IPS-NIHi7 (cell line): Measurements from ENCODE around the gene AMOTL2.

Experiments used
- DNase-seq: peaks from one replicate; pipeline ENCODE4 v3.0.0; 2012; ENCODE audit warnings: mixed read lengths; ENCODE audit errors: extremely low spot score

The AMOTL2 gene

DNA sequence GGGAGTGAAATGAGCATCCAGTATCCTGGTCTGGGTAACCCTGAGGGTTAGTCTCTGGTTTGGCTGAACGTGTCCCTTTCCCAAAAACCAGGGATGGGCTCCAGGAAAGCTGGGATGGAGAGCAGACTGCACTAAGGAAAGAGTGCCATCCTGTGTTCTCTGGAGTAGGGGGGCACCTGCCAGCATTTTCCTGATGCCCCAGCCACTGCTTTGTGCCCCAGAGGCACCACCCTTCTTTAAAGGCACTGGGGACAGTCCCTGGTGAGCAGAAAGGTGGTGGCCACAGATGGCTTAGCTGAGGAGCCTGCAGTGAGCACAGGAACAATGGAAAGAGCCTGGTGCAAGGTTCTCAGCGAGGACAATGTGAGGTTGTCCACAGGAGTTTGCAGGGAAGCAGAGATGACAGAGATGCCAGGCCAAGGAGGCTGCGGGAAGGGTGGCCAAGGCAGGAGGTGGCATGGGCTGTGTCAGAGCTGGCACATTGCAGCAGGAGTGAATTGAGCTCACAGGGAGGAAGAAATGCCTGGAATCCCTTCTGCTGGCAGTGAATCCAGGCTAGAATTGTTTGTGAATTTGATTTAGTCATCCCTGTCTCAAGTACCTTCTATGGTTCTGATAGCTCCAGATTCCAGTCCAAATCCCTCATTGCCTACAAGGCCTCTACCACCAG lies 39.9 kb downstream of the AMOTL2 start:
- no peak for DNase-seq

DNA sequence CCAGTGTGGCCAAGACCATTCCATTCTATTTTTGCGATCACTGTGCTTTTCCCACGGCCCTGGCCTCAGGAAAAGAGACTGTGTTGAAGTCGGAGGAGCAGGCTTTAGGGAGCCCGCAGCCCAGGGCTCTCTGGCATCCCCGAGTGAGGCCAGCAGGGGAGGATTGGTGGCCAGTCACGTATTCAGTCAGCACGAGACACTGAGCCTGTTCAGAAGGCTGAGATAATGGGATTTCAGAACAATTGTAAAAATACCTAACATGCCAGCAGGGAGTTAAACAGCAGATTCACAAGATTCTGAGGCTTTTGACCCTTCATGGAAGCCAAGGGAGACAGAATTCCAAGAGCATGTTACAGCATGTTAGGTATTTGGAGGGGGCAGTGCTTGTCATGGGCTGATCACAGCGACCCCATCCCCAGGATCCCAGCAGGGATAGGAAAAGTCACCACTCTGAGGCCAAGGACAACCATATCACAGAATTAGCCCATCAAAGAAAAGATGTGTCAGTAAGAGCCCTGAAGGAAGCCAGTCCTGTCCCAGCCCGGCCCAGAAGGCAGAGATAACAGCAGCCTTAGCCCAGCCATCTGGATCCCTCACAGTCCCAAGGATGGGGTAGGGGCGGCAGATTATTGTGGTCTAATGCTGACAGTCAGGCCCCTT lies 40.6 kb downstream of the AMOTL2 start:
- no peak for DNase-seq

- DNase-seq: no peak
Observed at GRCh38 chr3:134332344-134332743, 41.9 kb downstream of the AMOTL2 start.

- no peak for DNase-seq
Observed at GRCh38 chr3:134331811-134332199, 42.4 kb downstream of the AMOTL2 start.

DNA sequence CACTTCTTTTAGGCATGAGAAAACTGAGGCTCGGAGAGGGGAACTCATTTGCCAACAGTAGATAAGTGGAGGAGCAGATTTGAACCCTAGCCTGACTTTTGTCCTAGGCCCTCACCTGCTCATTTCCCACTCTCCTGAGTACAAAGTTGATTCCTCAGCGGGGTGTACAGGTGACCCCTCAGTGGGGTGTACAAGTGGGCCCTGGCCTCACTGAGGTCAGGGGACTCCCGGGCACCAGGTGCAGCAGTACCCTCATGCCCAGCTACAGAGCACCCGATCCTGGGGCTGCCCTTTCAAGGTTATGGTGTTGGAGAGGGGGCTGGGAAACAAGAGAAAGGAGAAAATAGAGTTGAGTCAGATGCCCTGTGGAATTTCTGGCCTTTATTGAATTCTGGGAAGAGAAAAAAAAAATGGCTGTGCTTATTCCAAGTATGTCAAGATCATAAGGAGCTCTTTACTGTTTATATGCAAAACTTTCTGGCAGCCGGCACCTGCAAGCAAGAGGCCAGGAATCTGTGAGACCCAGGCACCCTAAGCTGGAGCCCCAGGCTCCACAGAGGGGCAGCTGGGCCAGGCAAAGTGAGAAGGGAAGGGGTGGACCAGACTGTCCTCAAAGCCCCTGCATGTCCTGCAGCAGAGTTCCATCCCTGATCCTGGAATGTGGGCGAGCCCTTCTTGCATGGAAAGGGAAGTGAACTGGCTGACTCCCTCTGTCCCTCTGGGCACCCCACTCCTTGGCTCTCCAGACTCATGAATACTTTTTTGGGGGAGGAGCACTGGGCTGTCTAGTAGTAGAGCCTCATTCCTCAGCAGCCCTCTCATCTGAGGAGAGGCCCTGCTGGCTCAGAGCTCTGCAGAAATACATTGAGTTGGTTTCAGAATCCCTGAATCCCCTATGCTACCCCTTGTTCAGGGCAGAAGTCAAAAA lies 43.1 kb downstream of the AMOTL2 start:
- DNase-seq: no peak

GRCh38 chr3:134328846-134329245 lies 45.4 kb downstream of the AMOTL2 start:
- DNase-seq: no peak

DNA sequence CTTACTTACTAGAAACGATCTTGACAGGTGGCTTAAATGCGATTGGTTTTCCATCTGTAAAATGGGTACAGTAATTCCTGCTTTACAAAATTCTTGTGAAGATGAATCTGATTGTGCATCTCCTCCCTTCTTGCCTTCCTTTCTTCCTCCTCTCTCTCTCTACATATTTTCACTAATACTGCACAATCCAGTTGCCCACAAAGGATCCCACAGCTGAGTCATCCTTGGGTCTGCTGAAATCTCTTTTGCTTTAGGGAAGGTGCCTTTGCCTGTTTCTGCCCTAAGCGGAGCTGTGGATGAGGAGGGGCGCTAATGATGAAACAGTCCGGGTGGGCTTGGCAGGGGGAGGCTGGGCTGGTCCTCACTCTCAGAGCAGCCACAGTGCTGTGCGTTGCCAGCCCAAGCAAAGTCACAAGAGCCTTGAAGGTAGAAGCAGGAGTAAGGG lies 46.1 kb downstream of the AMOTL2 start:
- DNase-seq: no peak

- DNase-seq: no peak
Observed at GRCh38 chr3:134327594-134327975, 46.7 kb downstream of the AMOTL2 start.

- peak; percentile 75 for DNase-seq
Observed at GRCh38 chr3:134326760-134327593, 47.3 kb downstream of the AMOTL2 start.

DNA sequence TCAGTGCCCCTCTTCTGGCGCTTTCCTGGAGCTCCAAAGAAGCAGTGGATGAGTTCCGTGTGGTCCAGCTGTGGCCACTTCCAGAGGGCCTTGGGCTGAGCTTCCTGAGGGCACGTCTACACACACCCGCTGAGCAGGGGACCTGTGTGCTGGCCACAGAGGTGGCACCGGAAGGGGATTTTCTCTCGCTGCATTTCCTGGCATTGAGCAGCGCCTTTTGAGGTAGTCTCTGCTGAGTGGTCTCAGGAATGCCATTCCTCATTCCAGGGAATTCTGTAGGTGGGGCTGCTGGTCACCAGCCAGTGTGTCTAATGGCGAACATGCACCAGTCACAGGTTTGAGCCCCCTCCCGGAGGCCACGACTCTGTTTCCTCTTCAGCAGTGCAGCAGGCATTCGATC lies 48.1 kb downstream of the AMOTL2 start:
- DNase-seq: no peak

DNA sequence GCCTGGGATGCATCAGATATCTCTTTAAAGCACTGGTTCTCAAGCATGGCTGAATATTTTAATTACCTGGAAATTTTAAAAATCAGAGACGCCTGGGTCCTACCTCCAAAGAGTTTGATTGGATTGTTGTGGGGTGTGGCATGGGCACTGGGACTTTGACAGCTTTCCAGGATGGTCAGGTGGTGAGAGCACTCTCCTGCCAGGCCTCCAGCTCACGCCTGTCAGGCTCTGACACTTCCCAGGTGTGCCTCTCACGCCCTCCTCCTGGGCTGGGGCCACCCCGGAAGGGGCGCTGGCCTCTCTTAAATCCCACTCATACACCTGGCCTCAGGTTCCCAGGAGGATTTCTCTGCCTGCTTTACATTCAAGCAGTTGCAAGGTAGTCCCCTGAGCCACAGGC lies 48.5 kb downstream of the AMOTL2 start:
- DNase-seq: no peak

DNA sequence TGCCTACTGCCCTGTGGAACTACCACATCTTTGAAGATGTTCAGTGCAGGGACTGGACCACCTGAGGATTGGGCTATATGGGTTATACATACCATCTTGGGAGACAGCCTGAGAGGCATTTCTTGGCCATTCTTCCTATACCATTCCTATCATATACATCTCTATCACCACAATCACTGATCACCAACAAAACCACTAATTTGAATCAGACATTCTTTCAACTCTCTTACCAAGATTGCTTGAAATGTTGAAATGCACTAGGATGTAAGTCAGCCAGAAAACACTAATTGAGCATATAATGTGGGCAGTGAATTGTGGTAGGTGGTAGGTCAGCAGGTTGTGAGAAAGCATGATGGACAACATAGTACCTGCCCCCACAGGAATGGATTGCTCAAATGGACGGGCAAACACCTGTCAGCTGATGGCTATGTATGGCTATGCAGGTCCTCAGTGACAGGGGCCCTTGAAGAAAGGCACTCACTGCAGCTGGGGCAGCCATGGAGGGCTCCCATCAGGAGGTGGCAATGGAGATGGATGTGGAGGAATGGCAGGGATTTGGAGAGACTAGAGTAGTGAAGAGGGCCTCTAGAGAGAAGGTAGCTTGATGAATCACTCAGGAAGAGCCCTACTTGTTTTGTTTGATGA lies 49.1 kb downstream of the AMOTL2 start:
- no peak for DNase-seq

DNA sequence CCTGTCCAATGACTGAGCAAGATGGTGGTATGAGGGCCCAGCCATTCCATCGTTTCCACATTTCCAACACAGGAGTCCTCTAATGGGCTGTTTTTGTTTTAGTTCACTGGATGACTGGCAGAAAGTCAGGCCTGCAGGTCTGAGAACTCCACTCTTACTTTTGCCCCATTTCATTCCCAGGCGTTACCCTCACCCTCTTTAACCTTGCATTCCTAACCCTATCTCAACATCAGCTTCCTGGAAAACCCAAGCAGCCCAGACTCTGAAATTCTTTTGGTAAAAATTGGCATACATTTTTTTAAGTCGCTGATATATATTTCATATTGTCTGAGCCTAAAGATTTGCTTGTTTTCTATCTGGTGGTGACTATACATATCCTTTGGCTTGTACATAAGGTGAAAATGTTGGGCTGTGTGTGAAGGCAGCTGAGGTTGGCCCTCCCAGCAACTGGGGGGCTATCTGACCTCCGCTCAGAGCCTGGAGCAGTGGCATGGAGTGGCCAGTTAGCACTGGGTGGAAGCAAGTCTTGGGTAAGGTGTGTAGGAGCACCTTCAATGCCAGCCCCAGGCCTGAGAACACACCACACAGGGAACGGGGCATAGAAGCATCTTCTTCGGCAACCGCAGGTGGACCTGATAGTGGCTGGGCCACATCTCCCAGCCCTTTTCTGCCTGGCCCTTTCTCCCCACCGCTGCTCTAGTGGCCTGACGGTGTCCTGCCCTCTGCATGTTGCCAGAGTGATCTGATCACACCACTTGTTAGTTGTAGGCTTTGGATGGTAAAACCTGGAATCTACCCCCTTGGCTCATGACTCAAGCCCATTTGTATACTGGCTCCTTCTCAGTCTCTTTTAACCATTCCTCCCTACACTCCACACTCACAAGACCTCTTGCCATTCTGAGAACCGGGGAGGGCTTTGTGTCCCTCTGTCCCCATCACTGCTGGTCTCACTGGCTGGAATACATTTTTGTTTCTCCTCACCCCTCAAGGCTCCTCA lies 50.0 kb downstream of the AMOTL2 start:
- DNase-seq: no peak

DNA sequence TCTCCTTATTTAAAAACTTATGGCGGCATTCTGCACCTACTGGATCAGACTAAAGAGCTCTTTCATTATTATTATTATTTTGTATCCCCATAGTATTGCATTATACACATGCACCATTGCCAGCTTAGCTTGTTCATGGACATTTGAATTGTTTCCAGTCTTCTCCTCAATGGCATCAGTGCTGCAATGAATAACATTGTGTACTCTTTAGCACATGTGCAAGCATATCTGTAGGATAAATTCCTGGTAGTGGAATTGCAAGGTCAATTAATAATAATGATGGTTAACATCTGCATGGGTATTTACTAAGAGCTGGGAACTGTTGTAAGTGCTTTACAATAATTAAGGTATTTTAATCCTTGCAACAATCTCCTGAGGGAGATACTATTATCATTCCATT lies 52.0 kb downstream of the AMOTL2 start:
- DNase-seq: no peak

- DNase-seq: no peak
Observed at GRCh38 chr3:134320749-134321148, 53.5 kb downstream of the AMOTL2 start.

- DNase-seq: no peak
Observed at GRCh38 chr3:134319931-134320330, 54.3 kb downstream of the AMOTL2 start.

- no peak for DNase-seq
Observed at GRCh38 chr3:134318166-134318565, 56.1 kb downstream of the AMOTL2 start.

GRCh38 chr3:134317106-134317947 lies 56.9 kb downstream of the AMOTL2 start:
- DNase-seq: no peak
